KMS-11 (cell line): Measurements from ENCODE around the gene TMEM183A.

Experiments used
- H2AFZ ChIP-seq: fragments of 200-600 bp; sonication (generic); 2 replicates; pipeline ENCODE4 v1.6.1; 2016; ENCODE audit warnings: antibody characterized with exemption, mixed run types, low read depth
- H3K27ac ChIP-seq: fragments of 200-600 bp; sonication (generic); 2 replicates; pipeline ENCODE4 v1.6.1; 2016; ENCODE audit warnings: mild to moderate bottlenecking, mixed run types
- H3K27me3 ChIP-seq: fragments of 200-600 bp; sonication (generic); 2 replicates; pipeline ENCODE4 v1.6.1; 2017; ENCODE audit warnings: mild to moderate bottlenecking, low read depth, mixed run types, moderate library complexity; ENCODE audit not compliant: insufficient read depth
- H3K36me3 ChIP-seq: fragments of 200-600 bp; sonication (generic); 2 replicates; pipeline ENCODE4 v1.6.1; 2017; ENCODE audit warnings: mild to moderate bottlenecking, mixed run types; ENCODE audit not compliant: insufficient read depth
- H3K4me1 ChIP-seq: fragments of 200-600 bp; sonication (generic); 2 replicates; pipeline ENCODE4 v1.6.1; 2016; ENCODE audit warnings: mild to moderate bottlenecking, low read depth, mixed run types; ENCODE audit not compliant: poor library complexity, severe bottlenecking
- H3K4me2 ChIP-seq: fragments of 200-600 bp; sonication (generic); 2 replicates; pipeline ENCODE4 v1.7.0; 2016; ENCODE audit warnings: mild to moderate bottlenecking, mixed run types
- H3K4me3 ChIP-seq: fragments of 200-600 bp; sonication (generic); IDR thresholded peaks from 2 replicates; pipeline ENCODE4 v1.6.1; 2017; ENCODE audit warnings: low read depth, low read length, mixed read lengths; ENCODE audit not compliant: insufficient read depth
- H3K79me2 ChIP-seq: fragments of 200-600 bp; sonication (generic); 2 replicates; pipeline ENCODE4 v1.6.1; 2016; ENCODE audit warnings: low read depth, mixed run types; ENCODE audit not compliant: insufficient read depth
- H3K9ac ChIP-seq: fragments of 200-600 bp; sonication (generic); 2 replicates; pipeline ENCODE4 v1.6.1; 2016; ENCODE audit warnings: mild to moderate bottlenecking, mixed run types
- H4K20me1 ChIP-seq: fragments of 200-600 bp; sonication (generic); 2 replicates; pipeline ENCODE4 v1.6.1; 2016; ENCODE audit warnings: mild to moderate bottlenecking, mixed run types; ENCODE audit not compliant: insufficient read depth
- CTCF ChIP-seq: fragments of 200-600 bp; sonication (generic); conservative IDR thresholded peaks from 2 replicates; pipeline ENCODE4 v1.6.1; 2017; ENCODE audit warnings: low read depth, mild to moderate bottlenecking, antibody characterized with exemption, low read length, moderate library complexity, mixed read lengths

Gene TMEM183A

DNA sequence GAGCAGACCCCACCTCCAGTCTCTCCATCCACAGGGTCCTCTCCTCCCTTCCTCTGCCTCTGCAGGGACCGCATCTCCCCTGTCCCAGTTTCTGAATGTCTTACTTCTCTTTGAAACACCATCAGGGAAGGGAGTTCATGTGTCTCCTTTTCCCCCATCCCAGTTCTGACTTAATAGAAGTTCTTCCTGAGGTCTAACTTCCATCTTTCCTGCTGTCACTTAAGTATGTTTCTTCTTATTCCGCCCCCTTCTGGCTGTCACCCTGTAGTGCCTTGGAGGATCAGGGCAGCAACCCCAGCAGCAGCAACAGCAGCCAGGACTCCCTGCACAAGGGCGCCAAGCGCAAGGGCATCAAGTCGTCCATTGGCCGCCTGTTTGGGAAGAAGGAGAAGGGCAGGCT, 49.3 kb downstream of the TMEM183A start:
- peak; percentile 44; the same call in 1 of the 2 replicates for TF ChIP-seq CTCF

DNA sequence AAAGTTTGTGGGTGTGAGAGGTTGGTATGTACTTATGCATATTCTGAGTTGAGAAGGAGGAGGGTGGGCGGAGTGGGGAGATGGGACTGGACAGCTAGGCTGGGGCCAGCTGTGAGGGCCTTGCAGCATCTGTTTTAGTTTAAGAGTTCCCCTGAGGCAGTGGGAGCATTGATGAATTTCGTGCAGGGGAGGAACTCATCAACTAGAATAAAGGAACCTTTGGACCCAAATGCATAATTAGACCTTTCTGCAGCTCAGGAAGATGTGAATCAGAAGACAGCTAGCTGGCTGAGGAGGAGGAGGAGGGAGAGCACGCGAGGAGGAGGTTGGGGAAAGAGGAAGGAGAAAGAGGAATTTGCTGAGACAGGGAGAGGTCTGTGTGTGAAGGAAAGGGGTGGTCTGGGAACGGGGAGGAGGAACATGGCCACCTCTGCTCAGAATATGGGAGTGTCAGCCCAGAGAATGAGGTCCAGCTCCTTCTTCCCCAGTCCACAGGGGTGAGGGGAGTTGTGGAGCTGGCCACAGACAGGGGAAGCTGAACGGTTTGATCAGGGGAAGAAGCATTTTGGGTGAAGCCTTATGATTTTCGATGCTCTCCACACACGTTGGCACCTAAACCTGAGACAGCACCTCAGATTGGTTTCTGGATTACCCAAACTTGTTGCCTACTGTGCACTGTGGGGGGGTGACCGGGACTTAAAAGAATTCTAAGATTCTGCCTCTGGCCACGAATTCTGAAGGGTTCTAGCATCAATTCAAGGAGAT, 50.9 kb downstream of the TMEM183A start:
- Histone ChIP-seq H3K4me2 (no peak overlapping the region), H3K27ac (no peak overlapping the region), H4K20me1 (no peaks in the 10 kb centered on the region), H3K36me3 (no peaks in the 10 kb centered on the region), H3K9ac (no peak overlapping the region), H3K4me3 (no peak overlapping the region), H2AFZ (no peak overlapping the region), H3K79me2 (no peaks in the 10 kb centered on the region), H3K4me1 (no peaks in the 10 kb centered on the region), H3K27me3 (no peaks in the 10 kb centered on the region)
- no peak for TF ChIP-seq CTCF

More for the DNA sequence above, 49.3 kb downstream of the TMEM183A start:
- Histone ChIP-seq H3K4me1 (no peaks in the 10 kb centered on the region), H4K20me1 (no peaks in the 10 kb centered on the region), H3K36me3 (no peaks in the 10 kb centered on the region), H2AFZ (no peak overlapping the region), H3K27me3 (no peaks in the 10 kb centered on the region), H3K4me3 (no peak overlapping the region), H3K27ac (no peak overlapping the region), H3K9ac (no peak overlapping the region), H3K4me2 (no peak overlapping the region), H3K79me2 (no peaks in the 10 kb centered on the region)

- Histone ChIP-seq H3K27me3 (no peaks in the 10 kb centered on the region), H3K4me3 (no peak overlapping the region), H3K9ac (no peak overlapping the region), H3K27ac (no peak overlapping the region), H3K79me2 (no peaks in the 10 kb centered on the region), H3K36me3 (no peaks in the 10 kb centered on the region), H3K4me1 (no peaks in the 10 kb centered on the region), H4K20me1 (no peaks in the 10 kb centered on the region), H2AFZ (no peak overlapping the region), H3K4me2 (no peak overlapping the region)
- no peak for TF ChIP-seq CTCF
Observed at GRCh38 chr1:203058676-203058935, 51.4 kb downstream of the TMEM183A start.

- Histone ChIP-seq H3K4me1 (no peaks in the 10 kb centered on the region), H3K36me3 (no peaks in the 10 kb centered on the region), H4K20me1 (no peaks in the 10 kb centered on the region), H3K79me2 (no peaks in the 10 kb centered on the region), H3K4me2 (no peak overlapping the region), H2AFZ (no peak overlapping the region), H3K27ac (no peak overlapping the region), H3K4me3 (no peak overlapping the region), H3K27me3 (no peaks in the 10 kb centered on the region), H3K9ac (no peak overlapping the region)
- TF ChIP-seq CTCF = no peak
Observed at GRCh38 chr1:203059485-203059884, 52.3 kb downstream of the TMEM183A start.
